Amygdala (tissue), 56 donors: ENCODE results near the gene BZW2.
"Not testable (repeated sequence)": the region's sequence is repeated elsewhere in the genome, so short reads cannot be mapped to it uniquely, and the experiment has no call there.

Experiments
- DNase-seq, 56 donors: peaks; one replicate each; lab custom pipeline; 2025; lab: John Stamatoyannopoulos, UW

Gene BZW2

GRCh38 chr7:16669581-16669980 is 23.6 kb downstream of the BZW2 start:
- no peak for DNase-seq

- no peak for DNase-seq
Observed at GRCh38 chr7:16670021-16670420, 24.0 kb downstream of the BZW2 start.

GRCh38 chr7:16670731-16671344 is 24.9 kb downstream of the BZW2 start:
- no peak for DNase-seq

- DNase-seq, result no peak
Observed at GRCh38 chr7:16671811-16672210, 25.8 kb downstream of the BZW2 start.

- DNase-seq, result no peak
Observed at GRCh38 chr7:16675277-16675676, 29.3 kb downstream of the BZW2 start.

GRCh38 chr7:16677978-16678494 is 32.1 kb downstream of the BZW2 start:
- DNase-seq, result no peak

GRCh38 chr7:16678645-16679566 is 32.9 kb downstream of the BZW2 start:
- not testable (repeated sequence) for DNase-seq

GRCh38 chr7:16684935-16685334 is 39.0 kb downstream of the BZW2 start:
- no peak for DNase-seq

GRCh38 chr7:16685535-16685934 is 39.6 kb downstream of the BZW2 start:
- no peak for DNase-seq

- no peak for DNase-seq
Observed at GRCh38 chr7:16688249-16688648, 42.3 kb downstream of the BZW2 start.

- no peak for DNase-seq
Observed at GRCh38 chr7:16691241-16691640, 45.3 kb downstream of the BZW2 start.

- no peak for DNase-seq
Observed at GRCh38 chr7:16693601-16694318, 47.8 kb downstream of the BZW2 start.

GRCh38 chr7:16694806-16695205 is 48.8 kb downstream of the BZW2 start:
- no peak for DNase-seq

GRCh38 chr7:16695621-16696237 is 49.7 kb downstream of the BZW2 start:
- peak in 5 of 56 donors; percentile 1 to 11 (median 2) for DNase-seq

- DNase-seq, result no peak
Observed at GRCh38 chr7:16697507-16698199, 51.7 kb downstream of the BZW2 start.

GRCh38 chr7:16698200-16698905 is 52.4 kb downstream of the BZW2 start:
- peak in 2 of 56 donors; percentile 1 for DNase-seq

- DNase-seq, result no peak
Observed at GRCh38 chr7:16702441-16702840, 56.5 kb downstream of the BZW2 start.

GRCh38 chr7:16708511-16708910 is 62.5 kb downstream of the BZW2 start:
- DNase-seq, result no peak

- DNase-seq, result no peak
Observed at GRCh38 chr7:16708980-16709379, 63.0 kb downstream of the BZW2 start.
